ENCODE measurements around the gene DPCD.

DPCD gene

DNA sequence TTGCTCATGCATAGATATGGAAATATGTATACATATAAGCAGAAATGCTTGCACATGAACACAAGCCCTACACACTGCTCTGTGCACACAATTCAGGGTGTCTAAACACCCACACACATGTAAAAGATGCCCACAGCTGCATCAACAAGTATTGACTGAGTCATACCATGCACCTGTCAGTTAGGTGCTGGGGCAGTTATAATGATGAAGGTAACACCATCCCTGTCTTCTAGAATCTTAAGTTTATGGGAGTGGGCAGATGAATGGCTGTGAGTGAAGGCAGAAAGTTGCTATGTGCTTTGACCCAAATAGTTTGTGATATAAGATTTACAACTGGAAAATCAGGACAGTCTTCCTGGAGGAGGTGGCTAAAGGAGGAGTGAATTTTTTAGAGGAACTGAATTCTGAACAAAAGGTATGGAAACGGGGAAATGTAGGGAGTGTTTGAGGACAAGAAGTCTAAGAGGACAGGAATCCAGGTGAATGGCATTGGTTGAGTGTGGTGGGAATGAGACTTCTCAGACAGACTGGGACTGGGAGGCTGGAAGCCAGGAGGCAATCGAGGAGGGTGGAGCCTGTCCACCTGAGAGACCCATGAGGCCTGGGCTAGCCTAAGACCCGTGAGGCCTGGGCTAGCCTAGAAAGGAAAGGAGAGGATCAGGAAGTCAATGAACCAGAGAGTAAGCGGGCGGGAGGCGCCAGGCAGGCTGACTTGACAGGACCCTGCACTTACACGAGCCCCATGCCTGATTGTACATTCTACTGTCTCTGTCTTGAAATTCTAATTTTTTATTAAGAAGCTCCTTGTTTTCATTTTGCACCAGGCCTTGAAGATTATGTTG is 20.7 kb upstream of the DPCD start:
- no peak for DNase-seq (ENCODE audit: low read depth)

GRCh38 chr10:101568054-101568745 is 19.9 kb upstream of the DPCD start:
- no peak for DNase-seq (ENCODE audit: low read depth)

DNA sequence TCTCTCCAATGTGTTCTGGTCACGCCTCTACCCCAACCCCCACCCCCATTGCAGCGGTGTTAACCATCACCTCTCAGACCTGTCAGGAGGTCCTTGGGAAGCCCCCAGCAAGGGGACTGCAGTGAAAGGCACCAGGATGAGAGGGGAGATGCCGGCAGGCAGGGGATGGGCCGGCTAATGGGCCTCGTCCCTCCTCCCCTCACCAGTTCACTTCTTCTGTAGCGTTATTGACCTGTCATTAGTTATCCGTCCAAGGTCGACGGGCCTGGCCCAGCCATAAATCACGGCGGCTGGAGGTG is 18.8 kb upstream of the DPCD start:
- no peak for DNase-seq (ENCODE audit: low read depth)

DNA sequence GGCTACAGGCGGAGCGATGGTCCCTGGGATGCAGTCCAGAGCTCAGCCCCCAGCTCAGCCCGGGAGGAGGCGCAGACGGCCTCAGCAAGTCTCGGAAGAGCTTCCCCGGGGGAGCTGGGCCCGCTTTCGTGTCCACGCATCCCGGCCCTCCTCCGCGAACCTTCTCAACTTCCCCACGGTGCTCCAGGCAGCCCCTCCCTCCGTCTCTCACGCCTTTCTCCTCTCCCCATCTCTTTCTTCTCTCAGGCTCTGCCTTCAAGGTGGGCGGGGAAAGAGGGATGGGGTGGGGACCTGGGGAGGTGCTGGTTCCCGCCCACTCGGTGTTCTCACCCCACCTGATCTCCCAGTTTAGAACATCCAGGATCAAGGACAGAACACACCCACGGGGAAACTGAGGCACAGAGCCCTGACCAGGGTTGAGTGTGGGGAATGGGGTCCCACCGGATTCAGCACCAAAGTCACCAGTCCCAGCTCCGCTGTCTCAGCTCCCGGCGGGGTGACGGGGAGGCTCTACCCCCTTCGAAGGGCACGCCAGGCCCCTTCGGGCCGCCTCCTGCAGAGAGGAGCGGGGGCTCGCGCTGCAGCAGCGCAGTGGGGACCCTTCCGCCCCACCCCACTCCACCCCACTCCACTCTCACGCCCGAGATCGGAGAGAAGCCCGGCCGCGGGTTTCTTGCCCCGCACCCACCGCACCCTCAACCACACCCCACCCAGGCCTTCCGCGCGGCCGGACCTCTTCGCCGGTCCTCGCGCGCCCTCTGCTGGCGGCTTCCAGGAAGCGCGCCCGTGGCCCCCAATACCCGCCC is 18.3 kb upstream of the DPCD start:
- peak; percentile 71 for DNase-seq (ENCODE audit: low read depth)

GRCh38 chr10:101570428-101571270 is 17.5 kb upstream of the DPCD start:
- no peak for DNase-seq (ENCODE audit: low read depth)

DNA sequence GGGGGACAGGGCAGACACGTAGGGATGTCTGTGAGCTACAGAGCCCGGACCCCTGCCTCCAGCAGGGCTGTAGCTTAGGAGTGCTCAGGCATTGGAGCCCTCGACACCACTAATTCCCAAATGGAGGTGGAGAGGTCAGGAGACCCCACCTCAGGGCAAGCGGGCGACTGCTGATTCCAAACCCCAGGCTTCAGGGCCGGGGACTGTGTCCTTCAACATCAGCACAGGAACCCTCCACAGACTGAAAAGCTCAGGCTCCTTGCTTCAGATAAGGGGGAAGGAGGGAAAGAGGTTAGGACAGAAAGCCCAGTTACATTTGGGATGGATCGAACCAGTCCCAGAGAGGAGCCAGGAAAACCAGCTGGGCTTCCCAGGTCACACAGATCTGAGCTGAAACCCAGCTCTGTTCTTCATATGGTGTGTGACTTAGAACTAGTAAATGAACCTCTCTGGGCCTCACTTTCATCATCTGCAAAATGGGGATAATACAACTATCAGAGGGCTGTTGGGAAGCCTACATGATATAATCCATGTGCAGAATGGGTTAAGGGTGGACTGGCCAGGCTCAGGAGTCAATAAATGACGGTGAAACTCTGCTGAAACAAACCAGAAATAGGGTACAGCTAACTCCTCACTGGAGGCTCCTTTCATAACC is 16.7 kb upstream of the DPCD start:
- DNase-seq (ENCODE audit: low read depth): no peak

GRCh38 chr10:101572126-101572525 is 16.0 kb upstream of the DPCD start:
- DNase-seq (ENCODE audit: low read depth): no peak

- DNase-seq (ENCODE audit: low read depth): no peak
These were observed 15.3 kb upstream of the DPCD start for GRCh38 chr10:101572785-101573184.

GRCh38 chr10:101573885-101574753 is 14.0 kb upstream of the DPCD start:
- no peak for DNase-seq (ENCODE audit: low read depth)

- no peak for DNase-seq (ENCODE audit: low read depth)
These were observed 13.0 kb upstream of the DPCD start for GRCh38 chr10:101575091-101575490.

DNA sequence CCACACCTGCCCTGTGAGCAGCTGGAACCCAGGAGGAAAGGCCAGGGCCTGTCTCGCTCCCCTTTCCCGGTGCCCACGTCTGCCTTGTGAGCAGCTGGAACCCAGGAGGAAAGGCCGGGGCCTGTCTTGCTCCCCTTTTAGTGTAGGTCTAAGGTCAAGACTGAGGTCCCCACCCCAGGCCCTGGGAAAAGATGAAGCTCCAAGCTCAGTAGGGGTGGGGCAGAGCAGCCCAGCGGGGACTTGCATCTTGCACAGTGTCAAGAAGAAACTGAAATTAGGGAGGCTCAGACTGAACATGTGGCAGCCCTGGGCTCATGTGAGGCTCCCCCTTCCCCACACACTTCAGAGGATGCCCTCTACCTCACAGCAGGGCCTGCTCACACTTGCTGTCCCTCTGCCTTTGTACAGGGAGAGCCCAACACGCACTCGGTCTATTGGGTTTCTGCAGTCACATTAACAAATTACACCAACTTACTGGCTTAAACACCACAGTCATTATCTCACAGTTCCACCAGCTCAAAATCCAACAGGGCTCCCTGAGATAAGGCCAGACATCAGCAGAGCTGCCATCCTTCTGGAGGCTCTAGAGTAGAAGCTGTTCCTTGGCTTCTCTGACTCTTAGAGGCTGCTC is 12.4 kb upstream of the DPCD start:
- DNase-seq (ENCODE audit: low read depth): no peak

GRCh38 chr10:101576211-101576863 is 11.8 kb upstream of the DPCD start:
- DNase-seq (ENCODE audit: low read depth): no peak

- DNase-seq (ENCODE audit: low read depth): no peak
These were observed 10.8 kb upstream of the DPCD start for GRCh38 chr10:101577121-101577871.

- DNase-seq (ENCODE audit: low read depth): no peak
These were observed 9.9 kb upstream of the DPCD start for GRCh38 chr10:101578192-101578591.

GRCh38 chr10:101578803-101579515 is 9.2 kb upstream of the DPCD start:
- no peak for DNase-seq (ENCODE audit: low read depth)

DNA sequence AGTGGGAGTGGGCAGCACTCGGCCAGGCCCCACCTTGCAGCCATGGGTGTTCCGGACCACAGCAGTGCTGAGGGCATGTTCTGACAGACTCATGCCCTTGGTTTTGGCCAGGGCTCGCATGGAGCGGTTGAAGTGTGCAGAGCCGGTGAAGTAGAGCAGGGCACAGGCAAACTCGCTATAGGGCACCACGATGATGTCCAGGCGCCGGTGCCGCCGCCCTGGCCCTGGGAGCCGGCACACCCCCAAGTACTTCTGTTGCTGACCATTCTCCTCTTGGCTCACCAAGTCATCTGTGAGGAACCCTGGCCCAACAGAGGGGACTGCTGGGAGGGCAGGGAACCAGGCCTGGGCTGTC is 8.6 kb upstream of the DPCD start:
- no peak for DNase-seq (ENCODE audit: low read depth)

DNA sequence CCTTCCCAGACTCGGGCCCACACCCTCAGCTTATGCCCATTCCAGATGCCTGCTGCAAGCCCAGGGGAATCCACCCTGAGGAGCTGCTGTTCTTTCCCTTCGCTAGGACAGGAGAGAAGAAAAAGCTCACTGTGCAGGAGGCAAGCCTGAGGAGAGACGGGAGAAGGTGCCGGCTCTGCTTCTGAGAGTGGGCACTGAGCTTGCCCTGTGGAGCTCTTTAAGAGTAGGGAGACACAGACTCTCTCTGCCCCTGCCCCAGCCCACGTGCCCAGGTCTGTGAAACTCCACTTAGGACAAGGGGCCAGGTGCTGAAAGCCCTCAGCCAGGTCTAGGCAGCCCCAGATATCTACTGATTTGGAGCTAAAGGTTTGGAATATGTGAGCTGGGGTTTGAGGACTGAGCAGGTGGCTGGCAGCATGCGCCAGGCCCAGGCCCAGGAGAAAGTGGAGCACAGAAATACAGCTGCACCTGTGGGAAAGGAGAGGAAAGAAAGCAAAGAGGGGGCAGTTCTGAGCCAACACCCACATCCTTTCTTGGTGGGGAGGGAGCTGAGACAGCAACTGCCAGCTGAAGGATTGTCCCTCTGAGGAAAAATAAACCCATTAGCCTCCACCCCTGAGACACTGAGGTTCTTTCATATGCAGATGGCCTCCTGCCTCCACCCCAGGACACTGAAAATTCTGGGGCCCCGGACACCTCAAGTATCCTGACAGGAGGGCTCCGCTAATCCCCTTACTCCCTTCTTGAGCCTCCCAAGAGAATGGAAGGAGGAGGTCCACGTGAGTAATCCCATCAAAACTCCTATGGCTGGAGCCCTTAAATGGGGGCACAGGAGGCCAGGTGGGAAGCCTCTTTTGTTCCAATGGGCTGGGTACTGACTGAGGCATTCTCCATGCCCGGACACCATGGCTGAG is 7.4 kb upstream of the DPCD start:
- DNase-seq (ENCODE audit: low read depth): no peak
